IgD-negative memory B cell (primary cell): ENCODE measurements around the gene OPA1. TPM values are rescaled to one million over a fixed set of nuclear protein-coding genes. Genes with fewer than 3 reads are reported as not detected.

ENCODE experiments used
- H3K27ac Mint-ChIP-seq, 3 donors: one replicate each; pipeline ENCODE4 v1.8.0; 2020 to 2022; ENCODE audit warnings: mild to moderate bottlenecking in 3 of 3, mixed read lengths in 3 of 3, moderate library complexity in 1 of 3
- H3K27me3 Mint-ChIP-seq: one replicate; pipeline ENCODE4 v1.8.0; 2021; ENCODE audit warnings: mixed read lengths
- H3K36me3 Mint-ChIP-seq: one replicate; pipeline ENCODE4 v1.8.0; 2020; ENCODE audit warnings: mild to moderate bottlenecking, mixed read lengths
- H3K4me1 Mint-ChIP-seq, 3 donors: one replicate each; pipeline ENCODE4 v1.8.0; 2020 to 2022; ENCODE audit warnings: mixed read lengths in 3 of 3, mild to moderate bottlenecking in 1 of 3
- H3K4me3 Mint-ChIP-seq, 4 donors: one replicate each; pipeline ENCODE4 v1.8.0; 2020 to 2022; ENCODE audit warnings: mild to moderate bottlenecking in 4 of 4, mixed read lengths in 4 of 4, moderate library complexity in 3 of 4
- H3K9me3 Mint-ChIP-seq, 3 donors: one replicate each; pipeline ENCODE4 v1.8.0; 2020 to 2021; ENCODE audit warnings: mixed read lengths in 3 of 3, mild to moderate bottlenecking in 1 of 3
- polyA plus RNA-seq: library from polyadenylated mRNA; unstranded; fragments of 300-500 nt; fragmentation: Illumina TruSeq; gene quantifications from one replicate; pipeline ENCODE4 v1.2.3, GENCODE V29; 2021

The OPA1 gene
- polyA plus RNA-seq, 1 donor from 2014 or later = 22.0 TPM

- H3K4me1 Mint-ChIP-seq = no peaks in the 10 kb centered on the region
- H3K9me3 Mint-ChIP-seq = no peaks in the 10 kb centered on the region
- peaks cover 2% of the 10 kb centered on the region for H3K36me3 Mint-ChIP-seq
- H3K27me3 Mint-ChIP-seq = no peaks in the 10 kb centered on the region
- peak overlapping the region in 1 of 3 donors; percentile 21 for H3K27ac Mint-ChIP-seq
- H3K4me3 Mint-ChIP-seq = no peak overlapping the region
Measured at GRCh38 chr3:193655831-193656433, 62.9 kb downstream of the OPA1 start.

GRCh38 chr3:193656445-193656844, 63.4 kb downstream of the OPA1 start:
- Mint-ChIP-seq H3K27ac (peak overlapping the region in 1 of 3 donors; percentile 21), H3K36me3 (peaks cover 2% of the 10 kb centered on the region), H3K4me1 (no peaks in the 10 kb centered on the region), H3K27me3 (no peaks in the 10 kb centered on the region), H3K9me3 (no peaks in the 10 kb centered on the region), H3K4me3 (no peak overlapping the region)

DNA sequence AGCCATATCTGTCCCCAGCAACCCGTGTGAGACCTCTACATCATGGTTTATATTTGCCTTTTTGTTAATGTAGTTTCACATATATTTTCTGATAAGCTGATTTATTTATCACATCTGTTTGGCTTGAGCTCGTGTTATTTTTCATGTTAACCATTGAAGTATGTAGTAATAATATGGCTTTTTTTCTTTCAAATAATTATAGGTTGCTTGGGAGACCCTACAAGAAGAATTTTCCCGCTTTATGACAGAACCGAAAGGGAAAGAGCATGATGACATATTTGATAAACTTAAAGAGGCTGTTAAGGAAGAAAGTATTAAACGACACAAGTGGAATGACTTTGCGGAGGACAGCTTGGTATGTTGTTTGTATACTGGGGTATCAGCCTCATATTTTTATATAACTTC, 63.9 kb downstream of the OPA1 start:
- peaks cover 2% of the 10 kb centered on the region for H3K36me3 Mint-ChIP-seq
- no peaks in the 10 kb centered on the region for H3K4me1 Mint-ChIP-seq
- no peak overlapping the region for H3K27ac Mint-ChIP-seq
- H3K9me3 Mint-ChIP-seq = no peaks in the 10 kb centered on the region
- no peaks in the 10 kb centered on the region for H3K27me3 Mint-ChIP-seq
- H3K4me3 Mint-ChIP-seq = no peak overlapping the region

- no peaks in the 10 kb centered on the region for H3K36me3 Mint-ChIP-seq
Measured at GRCh38 chr3:193660171-193660570, 67.2 kb downstream of the OPA1 start.

DNA sequence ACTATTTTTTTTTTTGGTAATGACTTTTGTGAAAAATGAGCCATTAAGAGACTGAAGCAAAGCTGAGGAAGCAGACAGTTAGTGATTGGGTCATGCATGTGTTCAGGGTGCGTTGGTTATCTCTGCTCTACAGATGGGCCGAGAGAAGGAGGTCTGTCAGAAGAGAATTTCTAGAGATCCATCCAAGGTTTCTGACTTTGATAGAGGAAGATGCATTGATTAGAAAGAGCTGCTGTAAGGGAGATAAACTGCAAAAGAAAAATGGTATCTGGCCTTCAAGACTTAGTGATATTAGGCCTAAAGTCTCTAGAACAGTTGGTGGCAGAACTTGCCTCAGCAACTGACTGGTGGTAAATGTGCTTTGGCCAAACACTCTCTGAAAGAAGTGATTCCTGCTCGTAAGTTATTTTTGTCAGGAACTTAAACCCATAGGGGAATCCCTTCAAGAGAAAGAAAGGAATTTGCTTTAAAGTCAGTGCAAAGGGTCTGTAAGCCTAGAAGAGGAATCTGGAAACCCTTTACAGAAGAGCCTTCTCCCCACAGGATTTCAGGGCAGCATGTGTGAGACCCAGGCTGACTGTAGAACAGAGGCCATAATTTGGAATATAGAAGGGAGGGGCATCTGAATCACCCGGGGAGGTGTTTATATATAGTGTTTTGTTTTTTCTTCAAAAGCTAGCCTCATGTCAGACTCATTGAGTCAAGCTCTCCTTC, 67.8 kb downstream of the OPA1 start:
- no peak overlapping the region for H3K4me3 Mint-ChIP-seq
- no peaks in the 10 kb centered on the region for H3K27me3 Mint-ChIP-seq
- no peaks in the 10 kb centered on the region for H3K36me3 Mint-ChIP-seq
- H3K9me3 Mint-ChIP-seq = no peaks in the 10 kb centered on the region
- H3K4me1 Mint-ChIP-seq = peaks cover 0 to 2% (median 0%) of the 10 kb centered on the region in 3 donors
- peak overlapping the region in 1 of 3 donors; percentile 82 for H3K27ac Mint-ChIP-seq

More at GRCh38 chr3:193660171-193660570, 67.2 kb downstream of the OPA1 start:
- Mint-ChIP-seq H3K27me3 (no peaks in the 10 kb centered on the region), H3K9me3 (no peaks in the 10 kb centered on the region), H3K27ac (no peak overlapping the region), H3K4me1 (peaks cover 0 to 2% (median 0%) of the 10 kb centered on the region in 3 donors), H3K4me3 (no peak overlapping the region)

DNA sequence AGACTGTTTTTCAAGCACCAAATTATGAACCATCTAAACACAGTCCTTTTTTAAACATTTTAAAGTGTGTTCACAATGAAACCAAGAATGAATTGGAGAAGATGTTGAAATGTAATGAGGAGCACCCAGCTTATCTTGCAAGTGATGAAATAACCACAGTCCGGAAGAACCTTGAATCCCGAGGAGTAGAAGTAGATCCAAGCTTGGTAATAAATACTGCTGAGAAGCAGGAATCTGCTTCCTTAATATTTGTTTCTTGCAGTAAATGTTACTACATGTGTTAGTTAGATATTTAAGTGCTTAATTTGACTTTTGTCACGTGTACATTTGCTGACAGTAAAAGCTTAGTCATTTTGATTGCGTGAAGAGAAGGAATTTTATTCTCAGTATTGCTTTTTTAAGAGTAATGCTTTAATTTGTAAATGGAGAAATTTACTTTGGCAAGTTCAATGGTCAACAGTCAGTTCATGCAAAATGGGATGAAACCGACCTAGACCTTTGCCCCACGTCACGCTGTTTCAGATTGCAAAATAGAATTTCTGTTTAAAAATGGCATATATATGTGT, 69.8 kb downstream of the OPA1 start:
- Mint-ChIP-seq H3K36me3 (peaks cover 2% of the 10 kb centered on the region), H3K27ac (no peak overlapping the region), H3K27me3 (no peaks in the 10 kb centered on the region), H3K4me3 (no peak overlapping the region), H3K4me1 (peaks cover 0 to 2% (median 0%) of the 10 kb centered on the region in 3 donors), H3K9me3 (no peaks in the 10 kb centered on the region)

DNA sequence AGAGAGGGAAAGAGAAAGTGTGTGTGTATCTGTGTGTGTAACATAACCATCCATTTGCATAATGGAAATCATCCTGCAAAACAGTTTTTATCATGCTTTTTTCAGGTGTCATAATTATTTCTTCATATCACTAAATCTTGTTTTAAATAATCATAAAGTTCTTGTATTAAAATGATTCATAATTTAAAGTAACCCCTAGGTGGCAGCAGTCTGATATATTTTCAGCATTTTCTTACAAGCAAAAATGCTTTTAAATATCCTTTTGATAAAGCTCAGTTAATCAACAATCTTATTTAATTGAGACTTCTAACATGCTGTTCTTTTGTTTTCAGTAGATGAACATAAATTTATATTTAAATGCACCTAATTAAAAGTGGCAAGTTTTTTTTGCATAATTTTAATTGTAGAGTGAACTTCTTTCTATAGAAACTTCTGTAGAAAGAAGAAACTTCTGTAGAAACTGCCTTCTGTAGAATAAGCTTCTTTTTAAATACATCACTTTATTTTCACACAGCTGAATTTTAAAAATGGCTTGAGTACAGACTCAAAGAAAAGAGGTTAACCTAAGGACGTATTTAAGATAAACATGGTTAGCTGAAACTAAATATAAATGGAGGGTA, 72.5 kb downstream of the OPA1 start:
- H3K9me3 Mint-ChIP-seq = no peaks in the 10 kb centered on the region
- no peaks in the 10 kb centered on the region for H3K27me3 Mint-ChIP-seq
- H3K4me1 Mint-ChIP-seq = peaks cover 0 to 9% (median 7%) of the 10 kb centered on the region in 3 donors
- peaks cover 7% of the 10 kb centered on the region for H3K36me3 Mint-ChIP-seq
- no peak overlapping the region for H3K27ac Mint-ChIP-seq
- no peak overlapping the region for H3K4me3 Mint-ChIP-seq

- H3K27ac Mint-ChIP-seq = no peak overlapping the region
- H3K4me3 Mint-ChIP-seq = no peak overlapping the region
- peaks cover 0 to 6% (median 5%) of the 10 kb centered on the region in 3 donors for H3K4me1 Mint-ChIP-seq
- H3K9me3 Mint-ChIP-seq = no peaks in the 10 kb centered on the region
- peaks cover 10% of the 10 kb centered on the region for H3K36me3 Mint-ChIP-seq
- H3K27me3 Mint-ChIP-seq = no peaks in the 10 kb centered on the region
Measured at GRCh38 chr3:193673845-193674244, 80.8 kb downstream of the OPA1 start.

DNA sequence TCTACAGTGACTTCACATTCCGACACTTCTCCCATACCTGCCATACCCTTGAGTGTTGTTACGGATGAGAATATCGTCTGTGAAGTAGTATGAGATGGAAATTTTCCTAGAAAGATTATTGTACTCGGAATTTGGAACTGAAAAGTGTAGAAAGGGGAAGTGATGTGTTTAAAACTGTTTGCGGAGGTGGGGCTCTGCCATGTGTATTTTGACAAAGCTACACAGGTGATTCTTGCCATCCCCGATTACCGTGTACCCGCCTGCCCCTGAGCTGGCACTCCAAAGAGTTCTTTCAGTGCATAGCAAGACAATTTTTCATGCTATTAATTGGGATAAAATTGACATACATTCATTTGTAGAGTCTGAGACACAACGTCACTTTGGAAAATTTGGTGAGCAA, 81.7 kb downstream of the OPA1 start:
- peaks cover 6% of the 10 kb centered on the region for H3K36me3 Mint-ChIP-seq

GRCh38 chr3:193677734-193678133, 84.7 kb downstream of the OPA1 start:
- H3K4me1 Mint-ChIP-seq = peaks cover 0 to 1% (median 0%) of the 10 kb centered on the region in 3 donors
- no peaks in the 10 kb centered on the region for H3K27me3 Mint-ChIP-seq
- H3K36me3 Mint-ChIP-seq = peaks cover 6% of the 10 kb centered on the region
- H3K9me3 Mint-ChIP-seq = no peaks in the 10 kb centered on the region
- no peak overlapping the region for H3K4me3 Mint-ChIP-seq
- no peak overlapping the region for H3K27ac Mint-ChIP-seq

More for the DNA sequence above, 81.7 kb downstream of the OPA1 start:
- H3K4me1 Mint-ChIP-seq = peaks cover 0 to 1% (median 0%) of the 10 kb centered on the region in 3 donors
- H3K4me3 Mint-ChIP-seq = no peak overlapping the region
- no peaks in the 10 kb centered on the region for H3K27me3 Mint-ChIP-seq
- no peaks in the 10 kb centered on the region for H3K9me3 Mint-ChIP-seq
- no peak overlapping the region for H3K27ac Mint-ChIP-seq

- H3K27me3 Mint-ChIP-seq = no peaks in the 10 kb centered on the region
- H3K4me3 Mint-ChIP-seq = no peak overlapping the region
- peaks cover 9% of the 10 kb centered on the region for H3K36me3 Mint-ChIP-seq
- no peak overlapping the region for H3K27ac Mint-ChIP-seq
- H3K9me3 Mint-ChIP-seq = no peaks in the 10 kb centered on the region
- H3K4me1 Mint-ChIP-seq = no peaks in the 10 kb centered on the region
Measured at GRCh38 chr3:193680220-193680619, 87.2 kb downstream of the OPA1 start.

- H3K9me3 Mint-ChIP-seq = no peaks in the 10 kb centered on the region
- H3K27ac Mint-ChIP-seq = no peak overlapping the region
Measured at GRCh38 chr3:193681631-193682030, 88.6 kb downstream of the OPA1 start.

GRCh38 chr3:193686665-193687483, 93.9 kb downstream of the OPA1 start:
- Mint-ChIP-seq H3K36me3 (peaks cover 8% of the 10 kb centered on the region), H3K27me3 (no peaks in the 10 kb centered on the region), H3K4me3 (no peak overlapping the region), H3K27ac (no peak overlapping the region), H3K4me1 (peaks cover 0 to 8% (median 0%) of the 10 kb centered on the region in 3 donors), H3K9me3 (no peaks in the 10 kb centered on the region)

More at GRCh38 chr3:193681631-193682030, 88.6 kb downstream of the OPA1 start:
- H3K27me3 Mint-ChIP-seq = no peaks in the 10 kb centered on the region
- no peak overlapping the region for H3K4me3 Mint-ChIP-seq
- peaks cover 6% of the 10 kb centered on the region for H3K36me3 Mint-ChIP-seq
- peaks cover 0 to 3% (median 0%) of the 10 kb centered on the region in 3 donors for H3K4me1 Mint-ChIP-seq

DNA sequence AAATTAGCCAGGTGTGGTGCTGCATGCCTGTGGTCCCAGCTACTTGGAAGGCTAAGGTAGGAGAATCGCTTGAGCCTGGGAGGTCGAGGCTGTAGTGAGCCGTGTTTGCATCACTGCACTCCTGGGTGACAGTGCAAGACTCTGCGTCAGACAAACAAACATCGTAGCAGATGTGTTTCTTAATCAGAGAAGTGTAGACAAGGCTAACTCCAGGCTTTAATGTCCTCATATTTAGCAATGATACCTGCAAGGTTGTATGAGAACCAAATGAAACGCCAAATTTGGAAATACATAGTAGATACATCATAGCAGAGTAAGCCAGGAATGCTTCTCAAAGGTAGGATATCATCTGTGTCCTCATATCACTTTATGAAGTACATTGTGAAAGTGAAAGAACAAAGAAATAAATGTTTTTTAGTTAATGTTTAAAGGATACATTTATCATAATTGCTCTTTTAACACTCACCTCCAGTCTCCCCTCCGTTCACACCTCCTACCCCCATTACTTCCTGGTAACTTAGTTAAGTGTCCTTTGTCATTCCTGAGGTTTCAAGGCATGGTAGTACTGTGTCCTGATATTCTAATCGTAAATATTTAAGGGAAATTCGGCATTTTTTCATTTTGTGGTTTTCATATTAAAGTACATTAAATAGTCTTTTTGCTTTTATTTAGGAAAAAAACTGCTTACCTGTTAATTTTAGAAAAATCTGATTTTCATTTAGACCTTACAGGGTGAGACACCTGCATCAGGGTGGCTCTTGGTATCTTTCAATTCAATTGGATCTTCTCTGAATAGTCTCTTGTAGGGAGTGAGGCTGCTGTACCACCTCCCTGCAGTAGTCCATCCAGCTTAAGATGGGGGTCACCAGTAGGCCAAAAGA, 96.1 kb downstream of the OPA1 start:
- H3K27me3 Mint-ChIP-seq = no peaks in the 10 kb centered on the region
- no peak overlapping the region for H3K4me3 Mint-ChIP-seq
- H3K9me3 Mint-ChIP-seq = no peaks in the 10 kb centered on the region
- no peak overlapping the region for H3K27ac Mint-ChIP-seq
- peaks cover 11 to 20% (median 12%) of the 10 kb centered on the region in 3 donors for H3K4me1 Mint-ChIP-seq
- H3K36me3 Mint-ChIP-seq = peaks cover 5% of the 10 kb centered on the region
